Lung (tissue), 12 donors: Measurements from ENCODE around the gene ADAMTS18. TPM values are rescaled to one million over a fixed set of nuclear protein-coding genes. Genes with fewer than 3 reads are reported as not detected.

Experiments
- ATAC-seq: fragments of 200-7000 bp; cut with Tn5 transposase; one replicate; pipeline ENCODE4 v1.9.1; 2020; ENCODE audit warnings: moderate number of reproducible peaks; ENCODE audit not compliant: insufficient read depth, low FRiP score
- DNase-seq, 3 donors: peaks; one replicate each; pipeline ENCODE4 v3.0.0-alpha.2; 2013 to 2017
- H3K27ac ChIP-seq, 2 donors: one replicate each; pipeline ENCODE4 v1.5.1; 2013; ENCODE audit warnings: mild to moderate bottlenecking in 2 of 2, moderate library complexity in 2 of 2, control low read depth in 1 of 2, inconsistent platforms in 1 of 2, low read depth in 1 of 2, low read length in 1 of 2
- H3K27me3 ChIP-seq, 3 donors: one replicate each; pipeline ENCODE4 v1.5.1; 2013; ENCODE audit warnings: low read length in 2 of 3; ENCODE audit not compliant: control insufficient read depth in 3 of 3, insufficient read depth in 3 of 3
- H3K36me3 ChIP-seq, 4 donors: one replicate each; pipeline ENCODE4 v1.5.1; 2013; ENCODE audit warnings: low read length in 4 of 4, mild to moderate bottlenecking in 1 of 4, moderate library complexity in 1 of 4; ENCODE audit not compliant: control insufficient read depth in 4 of 4, insufficient read depth in 4 of 4
- H3K4me1 ChIP-seq, 5 donors: one replicate each; pipeline ENCODE4 v1.5.1; 2013; ENCODE audit warnings: low read length in 5 of 5, mild to moderate bottlenecking in 2 of 5, moderate library complexity in 1 of 5; ENCODE audit not compliant: control insufficient read depth in 5 of 5, insufficient read depth in 5 of 5
- H3K4me3 ChIP-seq: one replicate; pipeline ENCODE4 v1.5.1; 2013; ENCODE audit warnings: mild to moderate bottlenecking, control low read depth, moderate library complexity
- H3K9ac ChIP-seq, 2 donors: one replicate each; pipeline ENCODE4 v1.5.1; 2013; ENCODE audit warnings: low read length in 2 of 2, control low read depth in 1 of 2; ENCODE audit not compliant: insufficient read depth in 1 of 2
- H3K9me3 ChIP-seq, 4 donors: one replicate each; pipeline ENCODE4 v1.5.1; 2013; ENCODE audit warnings: low read length in 3 of 4, mild to moderate bottlenecking in 1 of 4, moderate library complexity in 1 of 4; ENCODE audit not compliant: control insufficient read depth in 4 of 4, insufficient read depth in 3 of 4
- CTCF ChIP-seq: IDR thresholded peaks from 2 replicates; pipeline ENCODE4 v1.5.1; 2012; ENCODE audit warnings: mild to moderate bottlenecking; ENCODE audit errors: control extremely low read depth, extremely low read depth
- WGBS, 2 donors: extraction: QIAGEN DNeasy Blood & Tissue Kit; methylation state at CpG; one replicate each; pipeline ENCODE4 v1.1.7; 2013; 5-methylcytosine and 5-hydroxymethylcytosine counted together
- polyA plus RNA-seq, 2 donors: library from polyadenylated mRNA; stranded (reverse); fragments of 200-250 nt; gene quantifications; one replicate each; pipeline ENCODE4 v1.2.1, GENCODE V29; 2013
- total RNA-seq, 2 donors: library from RNA; depleted of rRNA in 1 of 2; stranded (reverse); fragments of >200 nt in 1 of 2; gene quantifications; one replicate each; pipeline ENCODE4 v1.2.1, GENCODE V29; 2014 to 2021
- donor health status: control.
- donor health status: control.
- donor health status: Bipolar disorder and iron deficiency.
- donor health status: healthy.
- donor health status: DM: yes; HTN: yes; CAD: no.

The ADAMTS18 gene
- total and polyA plus RNA-seq, 4 donors, result 0.02 to 0.82 TPM; not detected in 2

- no peak for ATAC-seq
- H3K4me3 ChIP-seq, result no peak overlapping the region
- H3K9ac ChIP-seq, result no peak overlapping the region
- no peak overlapping the region for H3K27ac ChIP-seq
- no peak for DNase-seq
- peaks cover 0 to under 1% (median 0%) of the 10 kb centered on the region in 3 donors for H3K27me3 ChIP-seq
- no peak for TF ChIP-seq CTCF
- no peaks in the 10 kb centered on the region for H3K9me3 ChIP-seq
- no peaks in the 10 kb centered on the region for H3K36me3 ChIP-seq
- H3K4me1 ChIP-seq, result peaks cover 0 to 8% (median 0%) of the 10 kb centered on the region in 5 donors
These were observed 103.8 kb downstream of the ADAMTS18 start for GRCh38 chr16:77331043-77331442.

- H3K27me3 ChIP-seq, result no peaks in the 10 kb centered on the region
- no peak overlapping the region for H3K27ac ChIP-seq
- 63 to 64% methylated on average over 5 of the region's 5 CpGs for WGBS, 2 donors
- DNase-seq (no peak), ATAC-seq (no peak)
- no peak overlapping the region for H3K9ac ChIP-seq
- peaks cover 0 to 8% (median 0%) of the 10 kb centered on the region in 5 donors for H3K4me1 ChIP-seq
- no peak overlapping the region for H3K4me3 ChIP-seq
- no peak for TF ChIP-seq CTCF
- H3K9me3 ChIP-seq, result no peaks in the 10 kb centered on the region
- H3K36me3 ChIP-seq, result no peaks in the 10 kb centered on the region
These were observed 104.3 kb downstream of the ADAMTS18 start for GRCh38 chr16:77330332-77331042.

GRCh38 chr16:77328768-77329167 lies 106.1 kb downstream of the ADAMTS18 start:
- no peak for TF ChIP-seq CTCF
- no peak for ATAC-seq
- 63 to 72% methylated on average over 4 of the region's 4 CpGs for WGBS, 2 donors

More at GRCh38 chr16:77328768-77329167, 106.1 kb downstream of the ADAMTS18 start:
- Histone ChIP-seq H3K36me3 (no peaks in the 10 kb centered on the region), H3K9ac (no peak overlapping the region), H3K27me3 (no peaks in the 10 kb centered on the region), H3K4me3 (no peak overlapping the region), H3K9me3 (no peaks in the 10 kb centered on the region), H3K4me1 (peaks cover 0 to 8% (median 0%) of the 10 kb centered on the region in 5 donors), H3K27ac (no peak overlapping the region)
- DNase-seq, result peak in 2 of 3 donors; percentile 20 to 62
